ENCODE results near the gene CAMTA1.
"Not testable (repeated sequence)": the region's sequence is repeated elsewhere in the genome, so short reads cannot be mapped to it uniquely, and the experiment has no call there.

Gene CAMTA1

DNA sequence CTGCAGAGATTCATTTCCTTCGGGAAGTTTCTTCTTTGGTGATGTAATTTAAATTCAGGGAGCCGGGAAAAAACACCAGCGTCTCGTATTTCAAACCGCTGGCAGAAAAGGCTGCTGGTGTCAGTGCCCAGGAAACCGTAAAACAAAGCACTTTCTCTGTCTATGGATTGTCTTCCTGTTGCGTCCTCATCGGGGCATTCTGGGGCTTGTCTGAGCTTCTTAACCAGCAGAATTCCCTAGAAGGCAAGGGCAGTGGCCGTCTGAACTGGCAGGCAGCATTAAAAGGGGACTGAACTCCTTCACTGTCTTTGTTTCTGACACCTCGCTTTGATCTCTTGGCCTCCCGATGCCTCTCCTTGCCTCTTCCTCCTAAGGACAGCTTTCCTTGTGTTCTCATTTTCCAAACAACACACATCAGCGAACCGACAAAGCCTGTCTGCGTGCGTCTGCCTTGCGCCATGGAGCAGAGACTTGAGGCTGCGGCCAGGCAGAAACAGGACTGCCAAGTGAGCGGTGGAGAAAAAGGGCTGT, 594.3 kb downstream of the CAMTA1 start:
- no peak for DNase-seq (ENCODE audit: low read depth in 2 of 2, low spot score in 1 of 2)

DNA sequence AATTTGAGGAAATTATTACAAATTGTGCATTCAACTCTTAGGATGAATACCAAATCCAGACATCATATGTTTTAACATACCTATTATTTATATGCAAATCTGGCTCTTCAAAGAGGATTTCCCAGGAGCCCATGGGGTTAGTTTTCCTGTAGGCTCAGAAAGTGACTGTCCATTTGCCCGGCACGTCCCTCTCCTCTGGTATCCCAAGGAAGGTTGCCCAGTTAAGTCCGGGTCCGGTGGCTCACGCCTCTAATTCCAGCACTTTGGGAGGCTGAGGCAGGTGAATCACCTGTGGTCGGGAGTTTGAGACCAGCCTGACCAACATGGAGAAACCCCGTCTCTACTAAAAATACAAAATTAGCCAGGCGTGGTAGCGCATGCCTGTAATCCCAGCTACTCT, 594.8 kb downstream of the CAMTA1 start:
- DNase-seq (ENCODE audit: low read depth in 2 of 2, low spot score in 1 of 2), result not testable (repeated sequence)

DNA sequence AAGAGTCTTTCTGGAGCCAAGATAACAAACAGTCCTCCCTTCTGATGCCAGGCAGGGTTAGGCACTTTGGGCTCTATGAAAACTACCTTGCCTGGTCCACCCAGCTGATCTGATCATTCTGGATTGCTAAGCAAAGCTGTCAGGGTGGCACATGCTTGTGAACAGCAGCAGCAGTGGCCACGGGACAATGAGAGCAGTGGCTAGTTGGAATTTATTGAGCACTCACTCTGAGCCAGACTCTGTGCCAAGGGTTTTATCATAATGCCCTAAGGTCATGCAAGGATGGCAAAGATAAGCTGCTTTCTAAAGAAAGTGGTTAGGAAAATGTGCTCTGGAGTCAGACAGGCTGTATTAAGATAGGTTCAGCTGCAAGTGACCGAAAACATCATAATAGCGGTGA, 595.5 kb downstream of the CAMTA1 start:
- DNase-seq (ENCODE audit: low read depth in 2 of 2, low spot score in 1 of 2), result no peak

DNA sequence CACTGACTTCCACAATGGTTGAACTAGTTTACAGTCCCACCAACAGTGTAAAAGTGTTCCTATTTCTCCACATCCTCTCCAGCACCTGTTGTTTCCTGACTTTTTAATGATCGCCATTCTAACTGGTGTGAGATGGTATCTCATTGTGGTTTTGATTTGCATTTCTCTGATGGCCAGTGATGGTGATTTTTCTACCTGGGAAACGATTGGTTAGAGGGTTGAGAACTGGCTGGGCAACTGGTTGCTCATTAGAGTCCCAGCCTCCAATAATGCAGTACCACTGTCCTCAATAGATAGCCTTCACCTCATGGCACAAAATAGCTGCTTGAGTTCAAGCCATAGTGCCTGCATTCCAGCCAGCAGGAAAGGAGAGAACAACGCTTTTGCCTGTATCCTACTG, 596.5 kb downstream of the CAMTA1 start:
- DNase-seq (ENCODE audit: low read depth in 2 of 2, low spot score in 1 of 2), result not testable (repeated sequence)

DNA sequence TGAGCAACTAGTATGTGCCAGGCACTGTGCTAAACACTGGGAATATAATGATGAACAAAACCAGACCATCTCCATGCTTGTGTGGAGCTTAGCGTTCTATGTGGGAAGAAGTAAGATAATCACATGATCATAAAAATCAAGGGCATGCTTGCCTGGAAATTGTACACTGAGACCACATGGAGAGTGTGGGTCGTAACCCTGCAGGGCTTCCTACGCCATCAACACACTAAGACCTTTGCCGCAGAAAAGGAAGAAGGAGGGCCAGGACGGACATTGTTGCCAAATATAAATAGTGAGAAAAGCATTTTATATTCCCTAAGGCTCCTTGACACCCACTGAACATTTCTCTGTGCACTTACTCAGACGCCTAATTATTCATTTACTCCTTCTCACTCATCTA, 597.7 kb downstream of the CAMTA1 start:
- no peak for DNase-seq (ENCODE audit: low read depth in 2 of 2, low spot score in 1 of 2)

DNA sequence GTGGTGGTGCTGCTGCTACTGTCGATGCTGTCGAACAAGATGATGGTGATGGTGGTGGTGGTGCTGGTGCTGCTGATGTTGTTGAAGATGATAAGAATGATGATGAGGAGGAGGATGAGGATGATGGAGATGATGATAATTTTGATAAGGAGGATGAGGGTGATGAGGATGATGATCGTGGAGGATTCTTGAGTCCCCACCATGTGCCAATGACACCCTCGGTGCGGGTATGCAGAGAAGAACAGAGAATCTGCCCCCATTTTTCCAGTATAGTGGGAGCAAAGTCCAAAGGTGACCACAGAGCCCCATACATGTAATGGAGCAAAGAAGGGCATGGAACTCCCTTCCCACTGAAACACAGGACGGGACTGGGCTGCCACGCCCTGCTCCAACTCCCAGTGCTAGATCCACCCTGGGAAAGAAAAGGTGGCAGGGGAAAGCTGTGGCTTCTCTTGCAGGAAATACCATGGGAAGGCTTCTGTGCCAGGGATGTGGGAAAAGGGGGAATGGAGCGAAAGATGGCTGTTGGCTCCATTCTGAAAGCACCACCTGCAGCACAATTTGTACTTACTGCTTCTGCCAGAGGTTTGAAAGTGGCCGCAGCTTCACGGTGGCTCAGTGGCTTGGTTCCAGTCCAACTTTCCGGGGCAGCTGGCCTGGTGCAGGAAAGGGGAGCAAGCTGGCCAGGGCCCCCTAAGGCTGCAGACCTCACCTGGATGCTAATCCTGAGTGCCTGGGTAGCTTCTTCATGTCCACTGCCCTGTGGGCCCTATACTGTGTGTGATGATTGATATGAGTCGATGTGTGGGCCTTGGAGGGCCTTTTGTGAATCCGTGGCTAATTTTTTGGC, 598.6 kb downstream of the CAMTA1 start:
- no peak for DNase-seq (ENCODE audit: low read depth in 2 of 2, low spot score in 1 of 2)

DNA sequence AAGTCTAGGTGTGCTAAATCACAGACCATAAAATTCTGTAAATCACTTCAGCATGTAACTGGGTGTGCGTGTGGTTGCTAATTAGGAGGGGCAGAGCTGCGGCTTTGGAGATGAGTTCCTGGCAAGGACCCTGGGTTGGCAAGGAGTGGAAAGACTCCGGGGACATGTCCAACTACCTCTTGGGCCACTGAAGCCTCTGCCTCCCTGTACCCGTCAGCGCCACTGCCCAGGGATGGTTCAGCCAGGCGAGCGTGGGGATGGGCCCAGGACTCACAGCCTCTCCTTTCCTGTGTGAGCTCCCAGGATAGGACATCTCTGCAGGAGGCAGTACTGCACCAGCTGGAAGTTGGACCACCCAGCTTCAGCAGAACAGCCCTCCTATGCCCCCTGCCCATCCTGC, 599.4 kb downstream of the CAMTA1 start:
- no peak for DNase-seq (ENCODE audit: low read depth in 2 of 2, low spot score in 1 of 2)

DNA sequence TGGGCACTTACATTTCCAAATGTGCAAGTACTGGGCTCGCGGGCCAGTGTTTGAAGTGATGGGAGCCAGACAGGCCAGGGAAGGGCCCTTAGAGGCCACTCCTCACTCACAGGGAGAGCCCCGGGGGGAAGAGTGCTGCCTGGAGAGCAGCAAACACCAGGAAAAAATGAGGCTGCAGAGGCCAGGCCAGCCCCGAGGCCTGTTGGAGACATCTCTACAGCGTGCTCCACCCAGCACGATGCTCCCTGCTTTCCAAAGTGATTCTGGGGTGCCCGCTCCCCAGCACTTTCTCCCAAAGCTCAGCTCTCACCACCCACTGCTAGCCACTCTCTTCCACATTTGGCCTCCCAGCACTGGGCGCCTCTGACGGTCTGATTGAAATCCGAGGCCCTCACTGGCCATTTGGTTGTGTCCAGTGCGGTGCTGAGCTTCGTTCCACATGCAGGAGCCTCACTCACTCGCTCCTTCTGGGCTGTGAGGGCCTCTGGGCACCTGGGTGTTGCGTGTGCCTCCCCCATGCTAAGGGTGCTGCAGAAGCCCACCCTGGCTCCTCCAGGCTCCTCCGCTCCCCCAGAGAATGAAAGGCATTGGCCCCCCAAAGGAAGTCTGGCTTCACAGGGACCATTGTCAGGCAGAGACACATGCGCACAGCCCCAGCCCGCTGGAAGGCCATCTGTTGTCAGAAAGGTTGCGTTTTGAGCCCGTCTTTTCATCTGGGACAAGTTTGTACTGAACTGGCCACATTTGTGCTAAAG, 600.4 kb downstream of the CAMTA1 start:
- no peak for DNase-seq (ENCODE audit: low read depth in 2 of 2, low spot score in 1 of 2)

DNA sequence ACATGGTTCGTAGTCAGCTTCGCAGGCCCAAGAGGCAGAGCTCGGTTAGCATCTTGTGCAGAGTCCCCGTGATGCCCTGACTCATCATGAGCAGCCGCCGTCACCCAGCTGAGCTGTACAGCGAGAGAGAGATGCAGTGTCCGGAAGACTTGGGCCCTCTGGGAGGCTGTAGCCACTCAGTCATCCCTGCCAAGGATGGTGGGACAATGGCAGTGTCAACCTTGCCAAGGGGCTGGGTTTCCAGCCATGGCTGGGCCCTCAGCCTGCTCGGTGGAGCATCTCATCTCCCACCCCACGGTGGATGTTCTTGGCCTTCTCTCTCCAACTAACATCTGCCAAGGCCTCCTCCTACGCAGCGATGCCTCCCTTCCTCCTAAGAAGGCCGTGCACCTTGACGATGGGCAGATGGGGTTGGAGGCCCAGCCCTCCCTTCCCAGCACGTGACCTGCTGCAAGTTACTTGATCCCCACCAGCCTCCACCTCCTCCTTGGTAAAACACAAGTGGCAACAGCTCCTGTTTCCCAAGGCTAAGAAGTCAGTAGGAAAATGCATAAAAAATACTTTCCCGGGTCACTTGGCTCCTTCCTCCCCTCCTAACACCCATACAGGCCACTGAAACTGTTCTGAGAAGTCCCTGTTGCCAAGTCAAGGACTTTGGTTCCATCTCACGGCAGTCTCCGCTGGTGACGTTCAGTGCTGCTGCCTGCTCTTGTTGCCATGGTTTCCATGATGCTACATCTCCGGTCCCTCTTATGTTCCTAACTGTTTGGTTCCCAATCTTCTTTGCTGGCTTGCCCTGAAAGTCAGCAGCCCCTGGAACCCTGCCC, 601.2 kb downstream of the CAMTA1 start:
- no peak for DNase-seq (ENCODE audit: low read depth in 2 of 2, low spot score in 1 of 2)

DNA sequence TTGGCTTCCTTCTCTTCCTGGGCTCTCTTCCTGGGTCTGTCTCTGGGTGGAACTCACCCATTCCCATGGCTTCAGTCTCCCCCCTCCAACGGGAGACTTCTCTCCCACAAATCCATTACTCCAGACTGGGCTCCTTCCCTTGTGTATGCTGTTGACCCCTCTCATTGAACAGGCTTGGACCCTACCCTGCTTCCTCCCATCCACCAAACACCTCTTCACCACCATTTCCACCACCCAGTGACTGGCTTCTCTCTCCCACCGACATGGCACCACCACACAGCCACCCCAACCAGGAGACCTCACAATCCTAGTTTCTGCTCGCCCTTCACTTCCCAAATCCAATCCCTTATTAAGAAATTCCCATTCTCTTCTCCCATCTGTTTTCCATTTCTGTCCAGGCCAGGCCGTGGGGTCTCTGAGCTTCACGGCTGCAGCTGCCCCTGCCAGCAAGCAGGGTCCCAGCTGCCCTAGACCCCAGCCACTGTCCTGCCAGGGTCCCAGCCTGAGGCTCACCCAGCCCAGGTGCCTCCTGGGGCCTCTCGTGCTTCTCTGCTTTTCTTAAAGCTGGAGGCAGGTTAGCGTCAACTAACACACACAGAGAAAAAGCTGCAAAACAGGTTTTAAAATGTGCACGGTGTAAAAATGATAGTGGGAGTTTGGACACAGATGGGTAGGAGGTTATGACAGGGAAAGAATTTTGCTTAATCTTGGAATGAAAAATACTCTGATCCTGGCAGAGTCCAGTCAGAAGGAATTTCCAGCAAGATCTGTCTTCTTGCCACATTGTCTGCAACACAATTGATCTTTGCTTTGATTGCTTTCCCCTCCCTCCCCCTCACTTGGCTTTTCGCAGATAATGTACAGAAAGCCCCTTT, 602.0 kb downstream of the CAMTA1 start:
- DNase-seq (ENCODE audit: low read depth in 2 of 2, low spot score in 1 of 2), result no peak

DNA sequence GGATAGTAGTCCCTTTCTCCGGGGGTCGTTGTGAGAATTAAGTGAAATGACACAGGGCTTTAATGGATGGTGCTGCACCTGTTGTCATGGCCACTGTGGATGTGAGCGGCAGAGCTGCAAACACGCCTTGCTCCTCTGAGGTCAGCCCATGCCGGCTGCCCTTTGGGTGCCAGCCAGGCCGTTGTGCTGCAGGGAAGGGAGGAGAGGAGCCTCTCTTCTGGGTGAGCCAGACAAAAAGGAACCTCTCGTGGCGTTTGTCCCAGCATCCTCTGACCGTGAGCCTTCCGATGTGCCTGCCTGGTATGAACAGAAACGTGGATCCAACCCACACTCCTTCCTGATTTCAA, 602.9 kb downstream of the CAMTA1 start:
- no peak for DNase-seq (ENCODE audit: low read depth in 2 of 2, low spot score in 1 of 2)

DNA sequence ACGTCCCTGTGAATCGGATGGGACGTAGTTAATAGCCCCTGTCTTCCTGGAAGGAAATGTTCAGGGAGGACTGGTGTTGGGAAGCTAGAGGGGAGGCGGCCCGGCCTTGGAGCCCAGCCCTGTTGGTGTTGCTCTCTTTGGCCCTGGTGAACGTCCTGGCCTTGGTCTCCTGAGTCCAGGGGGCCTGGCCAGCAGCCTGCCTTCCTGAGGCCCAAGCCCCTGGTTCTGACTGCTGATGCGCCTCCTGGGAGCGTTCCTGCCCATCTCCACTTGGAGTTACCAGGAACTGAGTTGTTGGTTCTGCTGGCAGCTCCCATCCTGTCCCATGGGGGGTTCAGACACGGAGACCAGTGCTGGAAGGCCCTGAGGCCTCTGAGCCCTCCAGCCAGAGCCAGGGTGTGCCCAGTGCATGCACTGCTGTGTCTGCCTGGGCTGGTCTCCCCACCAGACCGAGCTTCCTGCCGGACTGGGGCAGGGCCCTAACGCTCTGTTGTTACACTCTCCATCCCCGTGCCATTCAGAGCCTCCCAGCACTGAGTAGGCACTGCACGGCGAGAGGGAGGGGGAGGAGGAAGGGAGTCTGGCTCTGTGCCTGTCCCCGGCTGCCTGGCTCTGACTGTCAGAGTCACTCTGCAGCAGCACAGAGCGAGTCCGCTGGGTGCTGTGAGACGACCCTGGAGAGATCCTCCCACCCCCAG, 603.4 kb downstream of the CAMTA1 start:
- DNase-seq (ENCODE audit: low read depth in 2 of 2, low spot score in 1 of 2), result no peak

DNA sequence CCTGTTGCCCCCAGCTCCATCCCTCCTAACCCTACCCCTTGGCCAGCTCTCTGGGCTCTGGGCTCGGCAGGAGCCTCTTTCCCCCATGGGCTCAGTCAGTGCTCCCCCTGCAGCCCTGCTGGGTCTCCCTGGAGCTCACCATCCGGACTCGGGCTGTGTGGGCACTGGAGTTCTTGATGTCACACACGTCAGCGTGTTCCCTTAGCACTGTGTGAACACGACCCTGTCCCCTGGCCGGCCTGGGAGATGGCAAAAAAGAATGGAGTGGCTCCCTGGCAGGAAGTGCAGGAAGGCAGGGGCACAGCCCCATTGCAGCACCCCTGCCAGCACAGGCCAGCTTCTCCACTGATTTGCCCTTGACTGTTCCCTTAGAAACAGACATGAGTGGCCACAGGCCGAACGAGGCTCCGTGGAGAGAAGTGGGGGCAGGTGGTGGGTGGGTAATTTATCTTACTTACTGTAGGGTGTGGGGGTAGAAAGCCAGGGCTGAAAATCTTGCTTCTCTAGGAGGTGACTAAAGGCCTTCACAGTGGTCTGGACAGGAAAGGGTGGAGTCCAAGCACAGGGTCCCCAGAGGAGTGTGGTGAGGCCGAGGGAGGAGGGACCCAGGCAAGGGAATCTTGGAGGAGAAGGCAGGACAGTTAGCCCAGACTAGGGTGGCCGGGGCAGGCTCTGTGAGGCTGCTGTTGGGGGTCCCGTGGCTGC, 604.1 kb downstream of the CAMTA1 start:
- no peak for DNase-seq (ENCODE audit: low read depth in 2 of 2, low spot score in 1 of 2)

DNA sequence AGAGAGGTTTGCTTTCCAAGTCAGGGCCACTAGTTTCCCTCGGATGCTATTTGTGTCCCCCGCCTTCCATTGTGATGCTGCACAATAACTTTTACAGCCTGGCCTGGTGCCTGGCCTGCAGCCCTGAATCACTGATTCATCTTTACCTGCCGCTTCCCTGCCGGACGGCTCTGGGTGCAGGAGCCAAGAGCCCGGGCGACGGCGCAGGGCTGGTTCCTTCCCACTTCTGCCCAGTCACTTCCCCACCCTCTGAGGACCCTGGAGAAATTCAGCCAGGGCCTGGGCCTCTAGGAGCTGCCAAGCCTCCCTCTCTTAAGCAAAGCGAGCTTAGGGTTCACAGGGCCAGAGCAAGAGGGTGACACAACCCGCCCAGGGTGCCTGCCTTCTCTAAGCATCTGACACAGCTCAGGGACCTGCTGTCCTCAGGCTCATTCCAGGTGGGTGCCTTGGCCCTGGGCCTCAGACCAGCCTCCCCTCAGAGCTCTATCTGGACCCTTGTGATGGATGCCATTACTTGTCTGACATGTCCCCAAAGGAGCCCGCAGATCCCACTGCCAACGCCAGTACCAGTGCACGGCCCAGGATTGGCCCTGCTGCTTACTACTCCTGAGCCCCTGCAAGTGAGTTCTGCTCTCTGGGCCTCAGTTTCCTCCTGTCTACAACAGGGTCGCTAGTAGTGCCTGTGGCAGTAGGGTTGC, 604.8 kb downstream of the CAMTA1 start:
- DNase-seq (ENCODE audit: low read depth in 2 of 2, low spot score in 1 of 2), result no peak

DNA sequence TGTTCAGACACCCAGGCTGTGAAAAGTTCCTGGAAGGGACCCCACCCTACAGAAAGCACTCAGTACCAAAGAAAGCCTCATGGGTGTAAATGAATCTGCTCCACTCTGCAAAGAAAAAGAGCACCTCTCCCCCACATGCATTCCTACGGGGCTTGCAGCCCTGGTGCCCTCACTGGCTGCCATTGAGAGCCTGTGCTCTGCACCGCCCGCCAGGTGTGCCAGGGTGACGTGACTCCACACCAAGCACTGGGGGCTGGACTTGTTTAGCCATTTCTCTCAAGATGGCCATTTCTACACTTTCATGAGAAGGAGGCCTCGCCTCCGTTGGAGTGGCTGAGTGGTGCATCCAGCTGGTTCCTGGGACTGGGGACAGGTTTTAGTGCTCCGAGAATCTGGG, 605.3 kb downstream of the CAMTA1 start:
- no peak for DNase-seq (ENCODE audit: low read depth in 2 of 2, low spot score in 1 of 2)

DNA sequence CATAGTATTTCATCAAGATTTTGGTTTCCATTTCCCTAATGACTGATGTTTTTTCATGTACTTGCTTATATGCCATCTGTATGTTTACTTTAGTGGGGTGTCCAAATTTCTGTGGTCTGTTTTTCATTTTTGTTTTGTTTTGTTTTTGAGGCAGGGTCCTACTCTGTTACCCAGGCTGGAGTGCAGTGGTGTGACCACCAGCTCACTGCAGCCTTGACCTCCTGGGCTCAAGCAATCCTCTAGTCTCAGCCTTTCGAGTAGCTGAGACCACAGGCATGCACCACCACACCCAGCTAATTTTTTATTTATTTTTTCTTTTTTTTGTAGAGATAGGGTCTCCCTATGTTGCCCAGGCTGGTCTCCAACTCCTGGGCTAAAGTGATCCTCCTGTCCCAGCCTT, 607.9 kb downstream of the CAMTA1 start:
- DNase-seq (ENCODE audit: low read depth in 2 of 2, low spot score in 1 of 2), result no peak

DNA sequence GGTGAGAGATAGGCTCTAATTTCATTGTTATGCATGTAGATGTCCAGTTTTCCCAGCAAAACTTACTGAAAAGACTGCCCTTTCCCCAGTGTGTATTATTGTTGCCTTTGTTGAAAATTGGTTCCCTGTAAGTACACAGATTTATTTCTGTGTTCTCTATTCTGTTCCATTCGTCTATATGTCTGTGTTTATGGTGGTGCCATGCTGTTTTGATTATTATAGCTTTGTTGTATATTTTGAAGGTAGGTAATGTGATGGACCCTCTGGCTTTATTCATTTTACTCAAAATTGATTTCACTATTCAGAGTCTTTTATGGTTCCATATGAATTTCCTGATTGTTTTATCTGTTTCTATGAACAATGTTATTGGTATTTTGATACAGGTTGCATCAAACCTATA, 610.0 kb downstream of the CAMTA1 start:
- no peak for DNase-seq (ENCODE audit: low read depth in 2 of 2, low spot score in 1 of 2)

DNA sequence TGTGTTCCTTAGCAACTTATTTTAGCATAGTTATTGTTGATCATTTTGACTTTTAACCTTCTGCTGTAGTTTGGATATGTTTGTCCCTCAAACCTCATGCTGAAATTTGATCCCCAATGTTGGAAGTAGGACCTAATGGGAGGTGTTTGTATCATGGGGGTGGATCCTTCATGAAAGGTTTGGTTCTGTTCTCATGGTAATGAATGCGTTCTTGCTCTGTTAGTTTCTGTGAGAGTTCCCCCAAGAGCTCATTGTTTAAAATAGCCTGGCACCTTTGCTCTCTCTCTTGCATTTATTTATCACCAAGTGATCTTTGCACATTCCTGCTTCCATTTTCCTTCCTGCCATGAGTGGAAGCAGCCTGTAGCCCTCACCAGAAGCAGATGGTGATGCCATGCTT, 613.7 kb downstream of the CAMTA1 start:
- DNase-seq (ENCODE audit: low read depth in 2 of 2, low spot score in 1 of 2), result no peak

Measured in stimulated activated CD8-positive, alpha-beta memory T cell treated with anti-CD3 and anti-CD28 coated beads, Interleukin-4, amount 100 ng/mL, for 4 hours (primary cell).